Mesodermal cell (in vitro differentiated cells): ENCODE measurements around the gene ADGRB3.

Source experiments
- H3K27ac ChIP-seq: 2 replicates; pipeline ENCODE4 v1.7.0; 2013; ENCODE audit warnings: mild to moderate bottlenecking, low read depth, low read length, moderate library complexity; ENCODE audit not compliant: severe bottlenecking
- H3K36me3 ChIP-seq: 2 replicates; pipeline ENCODE4 v1.7.1; 2013; ENCODE audit warnings: mild to moderate bottlenecking, low read length, moderate library complexity; ENCODE audit not compliant: control insufficient read depth, insufficient read depth
- H3K4me1 ChIP-seq: one replicate; pipeline ENCODE4 v1.7.1; 2013; ENCODE audit warnings: mild to moderate bottlenecking, low read length; ENCODE audit not compliant: insufficient read depth, control insufficient read depth, poor library complexity, severe bottlenecking
- H3K4me3 ChIP-seq: 2 replicates; pipeline ENCODE4 v1.7.0; 2013; ENCODE audit warnings: low read length, control low read depth, mild to moderate bottlenecking; ENCODE audit not compliant: insufficient read depth, poor library complexity, severe bottlenecking; ENCODE audit errors: extremely low read depth
- H3K9me3 ChIP-seq: 2 replicates; pipeline ENCODE4 v1.7.1; 2013; ENCODE audit warnings: mild to moderate bottlenecking, low read length, moderate library complexity; ENCODE audit not compliant: control insufficient read depth
- WGBS, 2 experiments: methylation state at CpG; one replicate each; pipeline ENCODE4 v1.1.5; 2013; ENCODE audit warnings: missing lambda C conversion rate in 2 of 2; ENCODE audit not compliant: insufficient coverage in 2 of 2; 5-methylcytosine and 5-hydroxymethylcytosine counted together

ADGRB3 gene

DNA sequence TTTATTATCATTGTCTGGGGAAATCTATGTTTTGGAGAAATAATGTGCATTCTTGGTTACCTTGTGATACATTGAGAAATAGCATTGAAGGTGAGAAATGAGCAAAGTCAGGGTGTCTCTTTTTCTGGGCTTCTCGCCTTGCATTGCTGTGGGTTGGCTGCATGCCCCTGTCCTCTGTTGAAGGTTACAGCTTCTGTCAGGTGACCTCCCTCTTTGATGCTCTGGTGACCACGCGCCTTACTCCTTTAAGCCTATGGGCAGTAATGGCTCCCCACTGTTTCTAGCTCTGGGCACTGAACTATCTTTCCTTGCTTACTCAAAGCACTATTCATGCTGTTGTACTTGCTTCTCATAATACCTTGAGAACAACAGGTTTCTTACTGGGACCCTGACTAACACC, 14.6 kb downstream of the ADGRB3 start:
- Histone ChIP-seq H3K4me3 (no peak overlapping the region), H3K36me3 (no peaks in the 10 kb centered on the region), H3K4me1 (no peaks in the 10 kb centered on the region), H3K9me3 (no peaks in the 10 kb centered on the region), H3K27ac (no peak overlapping the region)
- WGBS, 2 experiments, result 56 to 76% methylated on average over 3 of the region's 3 CpGs

DNA sequence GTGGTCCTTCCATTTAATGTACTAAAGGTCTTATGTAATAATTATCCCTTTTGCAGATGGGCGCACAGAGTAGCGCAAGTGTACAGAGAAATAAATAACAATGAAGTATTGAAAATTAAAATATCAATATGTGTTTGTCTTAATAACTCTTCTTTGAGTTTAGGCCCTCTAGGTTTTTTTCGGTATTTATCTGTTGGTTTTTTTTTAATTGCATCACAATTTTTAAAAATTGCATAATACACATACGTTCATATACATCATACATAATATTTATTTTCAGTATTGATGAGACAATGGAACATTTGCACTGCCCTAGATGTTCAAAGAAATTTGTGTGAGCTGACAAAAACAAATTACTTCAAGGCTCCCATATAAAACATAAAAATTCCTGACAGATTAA, 15.1 kb downstream of the ADGRB3 start:
- H3K27ac ChIP-seq, result no peak overlapping the region
- no peaks in the 10 kb centered on the region for H3K9me3 ChIP-seq

DNA sequence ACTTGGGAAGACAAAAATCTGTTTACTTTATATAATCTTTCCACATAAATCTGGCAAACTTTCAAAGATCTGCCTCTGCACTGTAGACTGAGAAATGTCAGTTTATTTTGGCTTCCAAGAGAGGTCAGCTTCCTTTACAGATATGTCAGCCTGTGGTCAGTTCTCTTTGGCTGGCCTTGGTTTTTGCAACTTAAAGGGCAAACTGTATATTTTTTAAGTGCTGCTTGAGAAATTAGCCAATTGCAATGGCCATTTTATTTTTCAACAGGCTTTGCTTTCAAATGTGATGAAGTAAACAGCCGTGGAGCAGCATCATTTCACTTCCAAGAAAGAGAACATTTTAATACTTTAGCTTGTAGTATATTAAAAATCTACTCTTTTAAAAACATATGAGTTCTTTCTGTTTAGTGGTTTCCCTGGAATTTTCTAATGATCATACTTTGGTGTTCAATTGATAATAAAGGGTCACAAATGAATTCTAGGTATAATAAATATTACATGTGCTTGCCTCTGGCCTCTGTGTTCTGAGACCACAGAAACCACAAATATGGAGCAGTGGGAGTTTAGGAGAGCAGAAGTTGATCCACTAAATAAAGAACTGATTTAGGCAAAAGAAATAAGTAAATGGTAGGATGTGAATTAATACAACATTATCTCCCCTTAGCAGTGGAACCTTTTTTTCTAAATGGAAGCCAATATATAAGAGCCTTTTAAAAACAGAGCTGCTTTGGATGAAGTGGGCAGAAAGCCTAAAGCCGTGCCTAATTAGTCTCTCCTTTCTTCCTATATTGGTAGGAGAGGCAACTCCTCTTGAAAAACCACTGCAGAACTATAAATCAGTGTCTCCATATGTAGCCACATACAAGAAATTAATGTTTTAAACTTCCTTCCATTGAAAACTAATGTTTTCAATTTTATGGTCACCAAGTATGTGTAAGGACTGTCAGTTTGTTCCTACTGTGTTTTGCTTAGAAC, 16.2 kb downstream of the ADGRB3 start:
- no peak overlapping the region for H3K4me3 ChIP-seq
- no peaks in the 10 kb centered on the region for H3K36me3 ChIP-seq
- no peaks in the 10 kb centered on the region for H3K9me3 ChIP-seq
- no CpG with 5 or more reads among the region's 2 CpGs for WGBS, 2 experiments
- no peaks in the 10 kb centered on the region for H3K4me1 ChIP-seq
- H3K27ac ChIP-seq, result no peak overlapping the region

More for the DNA sequence above, 15.1 kb downstream of the ADGRB3 start:
- Histone ChIP-seq H3K36me3 (no peaks in the 10 kb centered on the region), H3K4me1 (no peaks in the 10 kb centered on the region), H3K4me3 (no peak overlapping the region)
- no CpG with 5 or more reads among the region's 4 CpGs for WGBS, 2 experiments

DNA sequence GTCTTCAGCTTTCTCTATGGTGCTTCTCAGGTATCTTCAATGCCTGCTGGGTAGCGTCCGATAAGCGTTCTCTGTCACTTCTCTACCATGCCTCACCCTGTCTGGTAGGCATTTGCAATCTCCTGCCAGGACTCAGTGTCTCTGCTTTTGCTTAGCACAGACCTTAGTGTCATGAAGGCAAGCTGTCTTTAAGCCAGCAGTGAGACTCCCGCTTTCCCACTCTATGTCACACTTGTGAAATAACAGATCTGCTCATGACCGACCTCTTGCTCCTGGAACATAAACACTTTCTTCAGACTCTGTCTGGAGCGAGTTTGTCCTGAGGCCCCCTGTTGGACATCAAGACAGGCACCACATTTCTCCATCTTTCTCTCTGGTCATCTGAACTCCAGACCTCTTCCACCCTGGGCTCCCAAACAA, 17.0 kb downstream of the ADGRB3 start:
- H3K4me3 ChIP-seq, result no peak overlapping the region
- H3K36me3 ChIP-seq, result no peaks in the 10 kb centered on the region
- no peaks in the 10 kb centered on the region for H3K9me3 ChIP-seq
- no peaks in the 10 kb centered on the region for H3K4me1 ChIP-seq
- H3K27ac ChIP-seq, result no peak overlapping the region
- WGBS, 2 experiments, result 84 to 91% methylated on average over 3 to 5 of the region's 6 CpGs

DNA sequence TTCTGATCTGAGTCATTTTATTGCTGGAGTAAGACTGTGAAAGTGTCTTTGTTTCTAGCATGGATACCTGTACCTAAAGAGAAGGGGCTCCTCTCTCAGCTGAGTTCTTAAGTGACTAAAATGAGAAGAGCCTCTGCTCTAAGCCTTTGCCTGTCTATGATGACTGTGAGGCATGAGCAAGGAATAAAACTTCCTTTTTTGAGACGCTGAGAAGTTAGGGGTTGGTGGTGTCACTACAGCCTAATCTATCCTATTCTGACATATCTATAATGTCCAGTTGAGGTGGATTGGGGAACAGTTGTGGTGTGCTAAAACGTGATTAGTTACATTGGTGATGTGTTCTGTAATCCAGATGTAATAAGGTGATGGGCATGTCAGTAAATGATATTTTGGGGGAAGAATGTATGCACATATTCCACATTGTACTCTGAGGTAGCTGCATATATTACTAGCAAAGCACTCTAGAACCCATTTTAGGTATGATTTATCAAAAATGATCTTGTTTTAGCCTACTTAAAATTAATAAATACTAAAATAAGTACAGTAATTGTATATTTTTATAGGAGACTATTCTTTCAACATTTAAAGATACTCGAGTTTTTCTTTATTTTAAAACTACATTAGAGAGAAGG, 18.1 kb downstream of the ADGRB3 start:
- no peak overlapping the region for H3K27ac ChIP-seq
- no peaks in the 10 kb centered on the region for H3K4me1 ChIP-seq
- H3K9me3 ChIP-seq, result no peaks in the 10 kb centered on the region
- no peak overlapping the region for H3K4me3 ChIP-seq
- no peaks in the 10 kb centered on the region for H3K36me3 ChIP-seq
- WGBS, 2 experiments, result no CpG with 5 or more reads among the region's 3 CpGs

DNA sequence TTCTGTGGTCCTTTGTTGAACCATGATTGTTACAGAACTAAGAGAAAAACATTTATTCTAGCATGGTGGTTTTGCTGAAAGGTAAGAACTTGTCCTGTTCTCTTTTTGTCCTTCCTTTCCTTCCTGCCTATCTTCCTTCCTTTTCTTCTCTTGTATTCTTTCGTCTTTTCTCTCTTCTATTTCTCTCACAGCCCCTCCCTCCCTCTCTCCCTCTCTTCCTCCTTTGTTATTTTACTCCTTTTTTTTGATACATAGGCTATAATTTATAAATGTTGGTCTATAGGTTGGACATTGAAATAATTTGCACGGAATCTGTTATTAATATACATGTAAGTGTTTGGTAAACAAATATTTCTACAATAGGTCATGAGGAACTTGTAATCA, 18.6 kb downstream of the ADGRB3 start:
- no peak overlapping the region for H3K4me3 ChIP-seq
- no peaks in the 10 kb centered on the region for H3K36me3 ChIP-seq
- H3K4me1 ChIP-seq, result no peaks in the 10 kb centered on the region
- no peak overlapping the region for H3K27ac ChIP-seq
- H3K9me3 ChIP-seq, result no peaks in the 10 kb centered on the region
- WGBS, 2 experiments, result 100% methylated on average over 1 of the region's 2 CpGs; no CpG with 5 or more reads in 1 of the 2 experiments

DNA sequence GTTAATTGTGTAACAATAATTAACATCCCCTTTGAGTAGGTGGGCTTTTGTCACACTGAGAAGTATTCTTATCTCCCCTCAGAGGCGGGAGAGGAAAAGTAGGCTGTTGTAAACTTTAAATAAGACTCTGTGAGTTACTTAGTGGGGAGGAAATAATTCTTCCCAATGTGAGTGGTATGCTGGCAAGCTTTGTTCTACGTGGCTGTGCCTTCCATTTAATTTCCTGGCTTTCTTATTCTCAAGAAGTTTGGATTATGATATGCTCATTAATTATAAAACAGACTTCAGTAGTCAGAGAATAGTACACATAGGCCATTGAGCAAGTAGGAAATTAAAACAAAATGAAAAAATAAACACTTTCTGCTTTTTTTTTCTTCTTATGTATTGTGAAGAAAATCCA, 19.1 kb downstream of the ADGRB3 start:
- H3K9me3 ChIP-seq, result no peaks in the 10 kb centered on the region
- WGBS, 2 experiments, result no CpG with 5 or more reads among the region's 2 CpGs
- no peaks in the 10 kb centered on the region for H3K4me1 ChIP-seq
- no peak overlapping the region for H3K4me3 ChIP-seq
- H3K36me3 ChIP-seq, result no peaks in the 10 kb centered on the region
- H3K27ac ChIP-seq, result no peak overlapping the region

DNA sequence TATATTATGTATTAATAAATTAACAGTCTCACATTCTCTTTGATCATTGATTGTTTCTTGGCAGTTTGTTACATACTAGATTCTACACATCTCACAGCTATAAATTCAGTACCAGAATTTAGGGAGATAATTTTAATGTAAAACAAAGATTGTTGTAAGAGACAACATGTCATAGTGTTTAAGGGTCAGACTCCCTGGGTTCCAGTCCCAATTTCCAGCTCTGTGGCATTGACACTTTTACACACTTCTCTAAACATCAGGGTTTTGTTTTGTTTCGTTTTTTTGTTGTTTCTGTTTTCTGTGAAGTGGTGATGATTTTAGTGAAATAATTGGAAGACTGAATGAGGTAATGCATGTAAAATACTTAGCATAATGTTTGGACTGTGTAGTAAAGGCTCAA, 19.9 kb downstream of the ADGRB3 start:
- no peaks in the 10 kb centered on the region for H3K9me3 ChIP-seq
- no peak overlapping the region for H3K4me3 ChIP-seq
- no peak overlapping the region for H3K27ac ChIP-seq
- no peaks in the 10 kb centered on the region for H3K4me1 ChIP-seq
- no peaks in the 10 kb centered on the region for H3K36me3 ChIP-seq
- no CpG with 5 or more reads among the region's 1 CpG for WGBS, 2 experiments

DNA sequence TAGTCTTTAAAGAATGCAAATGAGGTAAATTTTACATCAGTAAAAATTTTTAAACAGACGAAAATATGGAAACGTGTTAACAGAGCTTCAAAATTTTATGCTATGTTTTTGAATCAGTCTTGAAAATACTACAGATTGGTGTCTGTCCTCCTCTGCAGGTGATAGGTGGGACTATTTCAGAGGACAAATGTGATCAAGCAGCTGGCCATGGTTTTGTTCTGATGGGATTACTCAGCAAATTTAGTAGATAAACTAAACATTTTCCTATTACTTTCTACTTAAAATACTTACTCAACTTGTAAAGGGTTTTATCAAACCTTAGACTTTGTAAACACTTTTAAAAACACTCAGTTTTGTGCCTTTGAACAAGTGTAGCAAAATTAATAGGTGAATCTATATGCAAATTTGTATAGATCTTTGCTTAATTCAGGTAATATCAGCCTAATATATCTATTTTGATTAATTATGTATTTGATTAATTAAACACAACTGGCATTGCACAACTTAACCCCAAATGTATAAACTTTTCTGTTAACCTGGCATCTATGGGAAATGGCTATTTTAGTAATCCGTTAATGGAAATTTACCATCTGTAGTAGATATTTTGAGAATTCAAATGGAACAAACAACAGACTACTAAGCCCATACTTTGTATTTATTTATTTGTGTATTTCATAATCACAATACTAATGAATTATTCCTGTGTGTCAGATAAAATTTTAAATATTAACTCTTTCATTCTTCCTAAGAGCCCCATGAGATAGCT, 22.5 kb downstream of the ADGRB3 start:
- no peaks in the 10 kb centered on the region for H3K36me3 ChIP-seq
- no peak overlapping the region for H3K27ac ChIP-seq
- no peaks in the 10 kb centered on the region for H3K9me3 ChIP-seq
- H3K4me1 ChIP-seq, result no peaks in the 10 kb centered on the region
- no peak overlapping the region for H3K4me3 ChIP-seq
- WGBS, 2 experiments, result 73% methylated on average over 2 of the region's 3 CpGs; no CpG with 5 or more reads in 1 of the 2 experiments

DNA sequence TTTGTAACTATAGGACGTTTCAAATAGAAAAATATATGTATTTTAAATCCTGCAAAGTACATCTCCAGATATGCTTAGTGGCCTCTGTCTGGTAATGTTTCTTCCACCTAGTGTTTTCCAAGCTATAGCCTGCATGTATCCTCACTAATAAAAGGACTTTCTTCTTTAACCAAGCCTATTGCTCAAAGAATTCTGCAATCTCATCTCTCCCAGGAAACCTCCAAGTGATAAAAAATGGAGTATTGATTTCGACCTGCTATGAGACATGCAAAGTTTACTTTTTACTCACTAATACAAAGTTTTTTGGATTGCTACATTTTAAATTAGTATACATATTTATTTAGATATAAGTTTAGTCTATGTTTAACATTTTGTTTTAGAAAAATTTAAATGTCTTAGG, 23.3 kb downstream of the ADGRB3 start:
- Histone ChIP-seq H3K4me1 (no peaks in the 10 kb centered on the region), H3K27ac (no peak overlapping the region), H3K36me3 (no peaks in the 10 kb centered on the region), H3K9me3 (no peaks in the 10 kb centered on the region), H3K4me3 (no peak overlapping the region)
- WGBS, 2 experiments, result no CpG with 5 or more reads among the region's 2 CpGs
